ENCODE measurements around the gene PKIG. TPM values are rescaled to one million over a fixed set of nuclear protein-coding genes. Genes with fewer than 3 reads are reported as not detected.

PKIG gene
- total and polyA plus RNA-seq, 2 experiments from 2014 or later = 29.7 to 33.2 TPM

GRCh38 chr20:44622501-44623270, 40.3 kb downstream of the PKIG start (continued):
- TF ChIP-seq REST (IDR thresholded peaks at IDR 0.05; ENCODE audit: unreplicated experiment) = no peak

GRCh38 chr20:44624152-44624551, 41.8 kb downstream of the PKIG start:
- no peak overlapping the region for H3K27ac ChIP-seq (ENCODE audit: low read depth)
- H3K27me3 ChIP-seq (ENCODE audit: insufficient read depth) = peaks cover 25% of the 10 kb centered on the region
- TF ChIP-seq ZNF462 (CRISPR knock-in tag; IDR thresholded peaks at IDR 0.05) = no peak
- no peak for TF ChIP-seq CTCF (conservative IDR thresholded peaks at IDR 0.05; ENCODE audit: low read depth in 2 of 2)
- no peak for TF ChIP-seq ETS1 (IDR thresholded peaks at IDR 0.05)
- TF ChIP-seq EZH2 (IDR thresholded peaks at IDR 0.05; ENCODE audit: low read depth, unreplicated experiment) = no peak
- TF ChIP-seq POLR2AphosphoS5 (IDR thresholded peaks at IDR 0.05; ENCODE audit: low read depth) = no peak
- TF ChIP-seq REST (IDR thresholded peaks at IDR 0.05; ENCODE audit: unreplicated experiment) = no peak

More at GRCh38 chr20:44624152-44624551, 41.8 kb downstream of the PKIG start:
- Histone ChIP-seq H3K4me3 (no peak overlapping the region), H3K4me2 (no peak overlapping the region), H3K36me3 (ENCODE audit: insufficient read depth) (no peaks in the 10 kb centered on the region), H3K4me1 (ENCODE audit: insufficient read depth) (no peaks in the 10 kb centered on the region), H3K9me2 (ENCODE audit: insufficient read depth) (no peaks in the 10 kb centered on the region), H3F3A (replicated peaks; ENCODE audit: low read depth) (no peaks in the 10 kb centered on the region), H3K79me2 (replicated peaks; ENCODE audit: insufficient read depth) (no peaks in the 10 kb centered on the region), H4K20me1 (replicated peaks; ENCODE audit: insufficient read depth) (no peaks in the 10 kb centered on the region), H2AFZ (no peak overlapping the region)
- ATAC-seq (no peak), DNase-seq (ENCODE audit: low spot score) (no peak)
- peaks cover 49% of the 10 kb centered on the region for H3K36me3 Mint-ChIP-seq (ENCODE audit: low read depth)
- no peaks in the 10 kb centered on the region for H3K9me3 Mint-ChIP-seq
- H3K27ac Mint-ChIP-seq = no peak overlapping the region
- no peaks in the 10 kb centered on the region for H3K4me1 Mint-ChIP-seq
- peaks cover 7% of the 10 kb centered on the region for H3K27me3 Mint-ChIP-seq (ENCODE audit: insufficient read depth, low read depth, poor library complexity)
- no peak overlapping the region for H3K4me3 Mint-ChIP-seq

Data from GM23338 (cell line).